Spleen (tissue), 11 donors: ENCODE results near the gene MED27. TPM values are rescaled to one million over a fixed set of nuclear protein-coding genes. Genes with fewer than 3 reads are reported as not detected.

ENCODE experiments used
- DNase-seq: peaks from one replicate; pipeline ENCODE4 v3.0.0-alpha.2; 2020
- H3K27ac ChIP-seq, 8 donors: fragments of 200-600 bp; sonication (generic) in 7 of 8; 1 replicate in 4 of 8; 2 replicates in 4 of 8; pipeline versions ENCODE4 v1.5.0 to v1.8.0; 2016 to 2021; ENCODE audit warnings: inconsistent platforms in 4 of 8, mild to moderate bottlenecking in 4 of 8, moderate library complexity in 1 of 8
- H3K27me3 ChIP-seq, 7 donors: fragments of 200-600 bp; sonication (generic) in 6 of 7; replicated peaks in 1 of 7; 1 replicate in 4 of 7; 2 replicates in 3 of 7; pipeline versions ENCODE4 v1.5.0 to v1.8.0; 2016 to 2021; ENCODE audit warnings: inconsistent platforms in 3 of 7, mild to moderate bottlenecking in 1 of 7
- H3K36me3 ChIP-seq, 6 donors: fragments of 200-600 bp; sonication (generic) in 5 of 6; 1 replicate in 4 of 6; 2 replicates in 2 of 6; pipeline versions ENCODE4 v1.5.0 to v1.8.0; 2016 to 2021; ENCODE audit warnings: inconsistent platforms in 2 of 6
- H3K4me1 ChIP-seq, 6 donors: fragments of 200-600 bp; sonication (generic) in 5 of 6; 1 replicate in 3 of 6; 2 replicates in 3 of 6; pipeline versions ENCODE4 v1.5.0 to v1.8.0; 2016 to 2021; ENCODE audit warnings: inconsistent platforms in 3 of 6
- H3K4me3 ChIP-seq, 8 donors: fragments of 200-600 bp; sonication (generic) in 7 of 8; 1 replicate in 4 of 8; 2 replicates in 4 of 8; pipeline versions ENCODE4 v1.5.0 to v1.8.0; 2016 to 2021; ENCODE audit warnings: inconsistent platforms in 4 of 8, mild to moderate bottlenecking in 4 of 8, moderate library complexity in 2 of 8
- H3K9me3 ChIP-seq, 8 donors: fragments of 200-600 bp; sonication (generic) in 7 of 8; 1 replicate in 4 of 8; 2 replicates in 4 of 8; pipeline versions ENCODE4 v1.5.0 to v1.8.0; 2016 to 2021; ENCODE audit warnings: inconsistent platforms in 4 of 8
- CTCF ChIP-seq, 11 experiments: fragments of 200-600 bp in 7 of 11; fragments of 450-650 bp in 4 of 11; sonication (generic) in 4 of 11; IDR thresholded peaks in 8 of 11; conservative IDR thresholded peaks in 3 of 11; 1 replicate in 7 of 11; 2 replicates in 4 of 11; pipeline versions ENCODE4 v1.4.0 to v1.8.0; 2016 to 2021; ENCODE audit warnings: antibody characterized with exemption in 11 of 11, inconsistent platforms in 4 of 11, mild to moderate bottlenecking in 1 of 11
- POLR2A ChIP-seq, 3 donors: fragments of 450-650 bp; IDR thresholded peaks; one replicate each; pipeline ENCODE4 v1.5.1; 2017; ENCODE audit warnings: antibody characterized with exemption in 3 of 3, mild to moderate bottlenecking in 1 of 3
- POLR2AphosphoS5 ChIP-seq, 3 donors: sonication (generic); formaldehyde crosslinking; IDR thresholded peaks; one replicate each; pipeline ENCODE4 v1.5.1; 2017; ENCODE audit warnings: antibody characterized with exemption in 3 of 3
- WGBS, 5 donors: extraction: QIAGEN DNeasy Blood & Tissue Kit in 3 of 5; methylation state at CpG; one replicate each; pipeline versions ENCODE4 v1.1.5 to v1.1.7; 2013 to 2018; 5-methylcytosine and 5-hydroxymethylcytosine counted together
- intact Hi-C: fragments of 100-400 bp; cut with DNase I; formaldehyde crosslinking; loops from one replicate; pipeline ENCODE4 v1.15.0; 2023; ENCODE audit warnings: low total_unique reads
- polyA plus RNA-seq, 3 donors: library from polyadenylated mRNA; stranded (reverse); fragments of 200-250 nt; gene quantifications; one replicate each; pipeline ENCODE4 v1.2.1, GENCODE V29; 2013
- total RNA-seq, 7 donors: library from RNA; depleted of rRNA in 3 of 7; stranded (reverse); fragments of >200 nt in 3 of 7; fragmentation: NEBNext Ultra II Directional in 4 of 7; extraction: Animal tissue kit (Norgen Biotek cat#: 25700) in 4 of 7; gene quantifications; one replicate each; pipeline versions ENCODE4 v1.1.0 to v1.2.1, GENCODE V29; 2016 to 2021
- donor health status: healthy with polysubstance abuse.
- donor health status: DM: no; HTN: no; CAD: no; lungs with moderate emphysema.
- donor health status: DM: no; HTN: no; CAD: no.
- donor health status: Bipolar disorder and iron deficiency.
- donor health status: healthy.
- donor health status: DM: no; HTN: no; CAD: no.
- donor health status: DM: yes; HTN: yes; CAD: no.

MED27 gene
- total and polyA plus RNA-seq, 10 donors = 13.1 to 22.4 (median 16.0) TPM

- no peaks in the 10 kb centered on the region for H3K9me3 ChIP-seq
- DNase-seq = no peak
- 86 to 95% (median 89%) methylated on average over 4 of the region's 4 CpGs for WGBS, 5 donors
- H3K4me1 ChIP-seq = no peaks in the 10 kb centered on the region
- no peak overlapping the region for H3K4me3 ChIP-seq
- H3K27me3 ChIP-seq = peaks cover 0 to 58% (median 0%) of the 10 kb centered on the region in 7 donors
- H3K27ac ChIP-seq = no peak overlapping the region
- no peaks in the 10 kb centered on the region for H3K36me3 ChIP-seq
- intact Hi-C loops = no loop called here
- TF ChIP-seq POLR2A (IDR thresholded peaks at IDR 0.05) (no peak), CTCF (IDR thresholded peaks at IDR 0.05 in 8 of 11, conservative IDR thresholded peaks at IDR 0.05 in 3 of 11) (no peak), POLR2AphosphoS5 (IDR thresholded peaks at IDR 0.05) (no peak)
Measured at GRCh38 chr9:131844745-131845118, 234.9 kb downstream of the MED27 start.

GRCh38 chr9:131843989-131844744 is 235.5 kb downstream of the MED27 start:
- Histone ChIP-seq H3K27me3 (peaks cover 0 to 64% (median 0%) of the 10 kb centered on the region in 7 donors), H3K36me3 (no peaks in the 10 kb centered on the region), H3K4me3 (no peak overlapping the region), H3K27ac (no peak overlapping the region), H3K9me3 (no peaks in the 10 kb centered on the region), H3K4me1 (no peaks in the 10 kb centered on the region)
- intact Hi-C loops = no loop called here
- 86 to 94% (median 90%) methylated on average over 28 to 33 of the region's 33 CpGs for WGBS, 5 donors
- no peak for TF ChIP-seq POLR2AphosphoS5 (IDR thresholded peaks at IDR 0.05)
- no peak for TF ChIP-seq POLR2A (IDR thresholded peaks at IDR 0.05)
- no peak for TF ChIP-seq CTCF (IDR thresholded peaks at IDR 0.05 in 8 of 11, conservative IDR thresholded peaks at IDR 0.05 in 3 of 11)
- no peak for DNase-seq

GRCh38 chr9:131841765-131842318 is 237.8 kb downstream of the MED27 start:
- Histone ChIP-seq H3K27ac (no peak overlapping the region), H3K9me3 (no peaks in the 10 kb centered on the region), H3K36me3 (no peaks in the 10 kb centered on the region), H3K4me3 (no peak overlapping the region), H3K27me3 (peaks cover 0 to 87% (median 6%) of the 10 kb centered on the region in 7 donors), H3K4me1 (no peaks in the 10 kb centered on the region)
- DNase-seq = no peak
- WGBS, 5 donors = 82 to 87% (median 86%) methylated on average over 30 of the region's 30 CpGs
- intact Hi-C loops = no loop called here
- TF ChIP-seq POLR2AphosphoS5 (IDR thresholded peaks at IDR 0.05) (no peak), CTCF (IDR thresholded peaks at IDR 0.05 in 8 of 11, conservative IDR thresholded peaks at IDR 0.05 in 3 of 11) (no peak), POLR2A (IDR thresholded peaks at IDR 0.05) (no peak)
